Suprapubic skin (tissue), 4 donors: ENCODE measurements around the gene FAM78B. TPM values are rescaled to one million over a fixed set of nuclear protein-coding genes. Genes with fewer than 3 reads are reported as not detected.

ENCODE experiments used
- DNase-seq, 2 donors: peaks; one replicate each; pipeline ENCODE4 v3.0.0-alpha.2; 2019; ENCODE audit warnings: low spot score in 2 of 2
- H3K27ac ChIP-seq: fragments of 200-600 bp; sonication (generic); one replicate; pipeline ENCODE4 v1.5.1; 2019
- H3K27me3 ChIP-seq: fragments of 200-600 bp; sonication (generic); one replicate; pipeline ENCODE4 v1.5.1; 2019
- H3K36me3 ChIP-seq: fragments of 200-600 bp; sonication (generic); one replicate; pipeline ENCODE4 v1.5.1; 2019
- H3K4me1 ChIP-seq: fragments of 200-600 bp; sonication (generic); one replicate; pipeline ENCODE4 v1.5.1; 2019
- H3K4me3 ChIP-seq: fragments of 200-600 bp; sonication (generic); one replicate; pipeline ENCODE4 v1.5.1; 2019; ENCODE audit warnings: mild to moderate bottlenecking
- H3K9me3 ChIP-seq: fragments of 200-600 bp; sonication (generic); one replicate; pipeline ENCODE4 v1.5.1; 2019
- EP300 ChIP-seq: sonication (generic); formaldehyde crosslinking; IDR thresholded peaks from one replicate; pipeline ENCODE4 v1.6.1; 2017; ENCODE audit warnings: antibody characterized with exemption
- POLR2A ChIP-seq, 2 donors: fragments of 450-650 bp; IDR thresholded peaks; one replicate each; pipeline ENCODE4 v1.6.1; 2017; ENCODE audit warnings: antibody characterized with exemption in 2 of 2, mild to moderate bottlenecking in 2 of 2, moderate library complexity in 2 of 2
- POLR2AphosphoS5 ChIP-seq, 3 donors: sonication (generic); formaldehyde crosslinking; IDR thresholded peaks; one replicate each; pipeline ENCODE4 v1.6.1; 2017; ENCODE audit warnings: antibody characterized with exemption in 3 of 3
- WGBS: methylation state at CpG from one replicate; pipeline ENCODE4 v1.1.5; 2018; 5-methylcytosine and 5-hydroxymethylcytosine counted together
- total RNA-seq, 4 donors: library from RNA; depleted of rRNA; stranded (reverse); fragments of >200 nt; gene quantifications; one replicate each; pipeline ENCODE4 v1.1.0, GENCODE V29; 2016
- TF ChIP-seq, protein P1 (sequence below), 2 donors: fragments of 200-600 bp in 1 of 2; fragments of 450-650 bp in 1 of 2; sonication (generic) in 1 of 2; IDR thresholded peaks; one replicate each; pipeline ENCODE4 v1.5.1; 2016 to 2019; ENCODE audit warnings: antibody characterized with exemption in 2 of 2, mild to moderate bottlenecking in 1 of 2, moderate library complexity in 1 of 2

The FAM78B gene
- total RNA-seq, 4 donors from 2014 or later = 0.72 to 1.9 (median 1.3) TPM

- Histone ChIP-seq H3K9me3 (no peaks in the 10 kb centered on the region), H3K4me3 (no peak overlapping the region), H3K27me3 (no peaks in the 10 kb centered on the region), H3K36me3 (no peaks in the 10 kb centered on the region), H3K4me1 (no peaks in the 10 kb centered on the region), H3K27ac (no peak overlapping the region)
- no peak for DNase-seq
- 71% methylated on average over 1 of the region's 1 CpG for WGBS
- TF ChIP-seq EP300 = no peak
- TF ChIP-seq, protein P1, sequence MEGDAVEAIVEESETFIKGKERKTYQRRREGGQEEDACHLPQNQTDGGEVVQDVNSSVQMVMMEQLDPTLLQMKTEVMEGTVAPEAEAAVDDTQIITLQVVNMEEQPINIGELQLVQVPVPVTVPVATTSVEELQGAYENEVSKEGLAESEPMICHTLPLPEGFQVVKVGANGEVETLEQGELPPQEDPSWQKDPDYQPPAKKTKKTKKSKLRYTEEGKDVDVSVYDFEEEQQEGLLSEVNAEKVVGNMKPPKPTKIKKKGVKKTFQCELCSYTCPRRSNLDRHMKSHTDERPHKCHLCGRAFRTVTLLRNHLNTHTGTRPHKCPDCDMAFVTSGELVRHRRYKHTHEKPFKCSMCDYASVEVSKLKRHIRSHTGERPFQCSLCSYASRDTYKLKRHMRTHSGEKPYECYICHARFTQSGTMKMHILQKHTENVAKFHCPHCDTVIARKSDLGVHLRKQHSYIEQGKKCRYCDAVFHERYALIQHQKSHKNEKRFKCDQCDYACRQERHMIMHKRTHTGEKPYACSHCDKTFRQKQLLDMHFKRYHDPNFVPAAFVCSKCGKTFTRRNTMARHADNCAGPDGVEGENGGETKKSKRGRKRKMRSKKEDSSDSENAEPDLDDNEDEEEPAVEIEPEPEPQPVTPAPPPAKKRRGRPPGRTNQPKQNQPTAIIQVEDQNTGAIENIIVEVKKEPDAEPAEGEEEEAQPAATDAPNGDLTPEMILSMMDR (IDR thresholded peaks at IDR 0.05) = no peak
- TF ChIP-seq POLR2A (IDR thresholded peaks at IDR 0.05) = no peak
- TF ChIP-seq POLR2AphosphoS5 (IDR thresholded peaks at IDR 0.05) = no peak
These were observed 17.2 kb upstream of the FAM78B start for GRCh38 chr1:166184012-166184411.

DNA sequence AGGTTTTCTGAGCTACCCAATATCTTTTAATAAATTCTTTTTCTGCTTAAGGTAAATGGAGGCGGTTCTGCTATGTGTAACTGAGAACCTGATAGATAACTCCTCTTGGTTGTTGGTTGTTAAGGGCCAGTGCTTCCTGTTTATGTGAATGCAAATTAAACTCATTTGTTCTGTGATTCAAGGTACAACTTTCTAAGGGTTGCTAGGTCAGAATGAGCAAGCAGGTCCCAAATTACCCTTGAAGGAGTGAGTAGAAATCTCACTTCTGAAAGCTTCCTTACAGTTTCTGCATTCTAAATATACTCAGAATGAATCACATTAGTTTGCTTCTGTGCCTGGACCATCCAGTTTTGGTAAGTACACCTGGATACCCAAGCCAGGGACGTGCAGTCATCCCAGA lies 15.5 kb upstream of the FAM78B start:
- TF ChIP-seq, protein P1 (IDR thresholded peaks at IDR 0.05) = no peak
- TF ChIP-seq POLR2AphosphoS5 (IDR thresholded peaks at IDR 0.05) = no peak
- TF ChIP-seq POLR2A (IDR thresholded peaks at IDR 0.05) = no peak
- no peak for TF ChIP-seq EP300
- 86% methylated on average over 2 of the region's 2 CpGs for WGBS
- no peak overlapping the region for H3K27ac ChIP-seq
- no peak overlapping the region for H3K4me3 ChIP-seq
- H3K4me1 ChIP-seq = no peaks in the 10 kb centered on the region
- H3K36me3 ChIP-seq = no peaks in the 10 kb centered on the region
- H3K9me3 ChIP-seq = no peaks in the 10 kb centered on the region
- no peaks in the 10 kb centered on the region for H3K27me3 ChIP-seq
- no peak for DNase-seq

GRCh38 chr1:166176416-166176815 lies 9.6 kb upstream of the FAM78B start:
- no peak overlapping the region for H3K27ac ChIP-seq
- no peak for DNase-seq
- no peaks in the 10 kb centered on the region for H3K27me3 ChIP-seq
- 95% methylated on average over 2 of the region's 2 CpGs for WGBS
- TF ChIP-seq POLR2AphosphoS5 (IDR thresholded peaks at IDR 0.05) (no peak), POLR2A (IDR thresholded peaks at IDR 0.05) (no peak), EP300 (no peak)
- TF ChIP-seq, protein P1 (IDR thresholded peaks at IDR 0.05) = no peak
- H3K9me3 ChIP-seq = no peaks in the 10 kb centered on the region
- no peak overlapping the region for H3K4me3 ChIP-seq
- H3K36me3 ChIP-seq = no peaks in the 10 kb centered on the region
- no peaks in the 10 kb centered on the region for H3K4me1 ChIP-seq

DNA sequence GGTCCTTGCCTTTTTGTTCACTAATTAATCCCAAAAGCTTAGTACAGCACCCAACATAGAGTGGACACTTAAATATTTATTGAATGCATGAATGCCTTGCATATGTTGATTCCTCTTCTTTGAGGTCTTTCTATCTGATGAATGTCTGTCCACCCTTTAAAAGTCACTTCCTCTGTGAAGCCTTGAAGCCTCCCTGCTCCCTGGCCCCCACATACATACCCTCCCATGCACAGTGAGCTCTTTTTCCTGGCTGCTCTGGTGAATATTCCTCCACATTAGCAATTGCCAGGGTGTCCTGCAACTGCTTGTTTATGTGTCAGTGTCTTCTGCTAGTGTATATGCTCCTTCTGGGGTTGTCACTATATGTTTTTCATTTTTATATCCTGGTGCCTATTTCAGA lies 8.2 kb upstream of the FAM78B start:
- Histone ChIP-seq H3K4me3 (no peak overlapping the region), H3K9me3 (no peaks in the 10 kb centered on the region), H3K27me3 (no peaks in the 10 kb centered on the region), H3K27ac (no peak overlapping the region), H3K4me1 (no peaks in the 10 kb centered on the region), H3K36me3 (no peaks in the 10 kb centered on the region)
- TF ChIP-seq POLR2A (IDR thresholded peaks at IDR 0.05) (no peak), POLR2AphosphoS5 (IDR thresholded peaks at IDR 0.05) (no peak), EP300 (no peak)
- TF ChIP-seq, protein P1 (IDR thresholded peaks at IDR 0.05) = no peak
- no peak for DNase-seq

DNA sequence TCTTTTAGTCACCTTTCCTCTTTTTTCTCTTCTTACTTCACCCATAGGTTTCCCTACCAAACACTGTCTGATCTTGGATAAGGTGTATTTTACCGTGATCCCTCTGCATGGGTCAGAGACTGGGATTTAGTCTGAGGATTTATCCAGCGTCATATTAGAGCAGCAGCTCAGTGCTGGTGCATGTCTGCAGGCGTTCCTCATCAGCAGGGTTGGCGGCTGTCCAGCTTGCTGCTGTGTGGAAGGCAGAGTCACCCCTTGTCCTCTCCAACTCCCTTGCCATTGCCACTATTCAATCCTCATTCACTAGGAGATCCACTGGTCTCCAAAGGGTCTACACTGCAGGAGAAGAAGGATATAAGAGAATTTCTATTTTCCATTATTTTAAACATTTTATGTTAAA lies 7.3 kb upstream of the FAM78B start:
- no peak overlapping the region for H3K4me3 ChIP-seq
- H3K4me1 ChIP-seq = no peaks in the 10 kb centered on the region
- no peaks in the 10 kb centered on the region for H3K27me3 ChIP-seq
- H3K36me3 ChIP-seq = no peaks in the 10 kb centered on the region
- no peaks in the 10 kb centered on the region for H3K9me3 ChIP-seq
- TF ChIP-seq POLR2A (IDR thresholded peaks at IDR 0.05) (no peak), POLR2AphosphoS5 (IDR thresholded peaks at IDR 0.05) (no peak), EP300 (no peak)
- TF ChIP-seq, protein P1 (IDR thresholded peaks at IDR 0.05) = no peak
- 49% methylated on average over 4 of the region's 4 CpGs for WGBS
- no peak for DNase-seq
- H3K27ac ChIP-seq = no peak overlapping the region
